Measurements from ENCODE around the gene CDC40. TPM values are rescaled to one million over a fixed set of nuclear protein-coding genes. Genes with fewer than 3 reads are reported as not detected.

Gene CDC40
- total and polyA plus RNA-seq, 4 donors = 5.5 to 25.3 (median 15.6) TPM

DNA sequence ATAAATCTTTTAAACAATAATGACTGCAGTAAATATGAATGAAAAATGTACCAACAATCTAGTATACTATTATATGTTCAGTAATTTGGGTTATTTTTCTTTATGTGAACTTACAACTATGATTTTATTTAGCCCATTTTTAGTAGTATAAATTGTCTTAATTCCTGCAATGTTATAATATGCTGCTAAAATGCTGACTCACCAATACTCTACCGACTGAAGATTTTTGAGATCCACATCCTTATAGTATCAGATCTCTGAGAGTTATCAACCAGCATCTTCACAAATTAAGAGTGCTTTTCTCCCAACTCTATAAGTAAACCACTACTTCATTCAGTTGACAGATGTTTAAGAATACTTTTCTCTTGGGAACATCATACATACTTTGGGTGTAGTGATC, 16.6 kb downstream of the CDC40 start:
- Histone ChIP-seq H3K9ac (ENCODE audit: insufficient read depth in 1 of 2, low read length in 2 of 2) (no peak overlapping the region), H3K9me3 (ENCODE audit: control insufficient read depth in 4 of 4, insufficient read depth in 3 of 4, low read length in 3 of 4) (no peaks in the 10 kb centered on the region), H3K36me3 (ENCODE audit: control insufficient read depth in 4 of 4, insufficient read depth in 4 of 4, low read length in 4 of 4) (peaks cover 0 to 6% (median 4%) of the 10 kb centered on the region in 4 donors), H3K4me3 (no peak overlapping the region), H3K4me1 (ENCODE audit: control insufficient read depth in 5 of 5, insufficient read depth in 5 of 5, low read length in 5 of 5) (peaks cover 0 to 5% (median 0%) of the 10 kb centered on the region in 5 donors), H3K27ac (ENCODE audit: low read depth in 1 of 2, low read length in 1 of 2) (no peak overlapping the region), H3K27me3 (ENCODE audit: control insufficient read depth in 3 of 3, insufficient read depth in 3 of 3, low read length in 2 of 3) (no peaks in the 10 kb centered on the region)
- DNase-seq (no peak), ATAC-seq (ENCODE audit: insufficient read depth, low FRiP score) (no peak)
- TF ChIP-seq CTCF (IDR thresholded peaks at IDR 0.05; ENCODE audit: control extremely low read depth, extremely low read depth) = no peak
- WGBS, 2 donors = 72 to 81% methylated on average over 1 of the region's 1 CpG

DNA sequence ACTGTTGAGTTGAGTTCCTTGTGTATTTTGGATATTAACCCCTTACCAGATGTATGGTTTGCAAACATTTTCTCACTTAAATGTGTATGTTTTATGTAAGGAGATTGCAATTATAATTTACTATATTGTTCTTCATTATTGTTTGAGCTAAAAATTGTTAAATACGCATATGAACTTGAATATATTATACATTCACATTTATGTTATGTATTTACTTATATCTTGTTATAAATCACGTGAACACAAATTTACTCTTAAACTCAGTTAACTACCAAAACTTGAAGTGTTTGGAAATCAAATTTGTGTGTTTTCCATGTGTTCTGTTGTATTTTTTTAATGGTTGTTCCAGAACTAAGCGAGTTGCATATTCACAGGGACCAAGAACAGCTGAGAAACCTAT, 18.3 kb downstream of the CDC40 start:
- DNase-seq (no peak), ATAC-seq (ENCODE audit: insufficient read depth, low FRiP score) (no peak)
- H3K36me3 ChIP-seq (ENCODE audit: control insufficient read depth in 4 of 4, insufficient read depth in 4 of 4, low read length in 4 of 4) = peaks cover 0 to 6% (median 3%) of the 10 kb centered on the region in 4 donors

DNA sequence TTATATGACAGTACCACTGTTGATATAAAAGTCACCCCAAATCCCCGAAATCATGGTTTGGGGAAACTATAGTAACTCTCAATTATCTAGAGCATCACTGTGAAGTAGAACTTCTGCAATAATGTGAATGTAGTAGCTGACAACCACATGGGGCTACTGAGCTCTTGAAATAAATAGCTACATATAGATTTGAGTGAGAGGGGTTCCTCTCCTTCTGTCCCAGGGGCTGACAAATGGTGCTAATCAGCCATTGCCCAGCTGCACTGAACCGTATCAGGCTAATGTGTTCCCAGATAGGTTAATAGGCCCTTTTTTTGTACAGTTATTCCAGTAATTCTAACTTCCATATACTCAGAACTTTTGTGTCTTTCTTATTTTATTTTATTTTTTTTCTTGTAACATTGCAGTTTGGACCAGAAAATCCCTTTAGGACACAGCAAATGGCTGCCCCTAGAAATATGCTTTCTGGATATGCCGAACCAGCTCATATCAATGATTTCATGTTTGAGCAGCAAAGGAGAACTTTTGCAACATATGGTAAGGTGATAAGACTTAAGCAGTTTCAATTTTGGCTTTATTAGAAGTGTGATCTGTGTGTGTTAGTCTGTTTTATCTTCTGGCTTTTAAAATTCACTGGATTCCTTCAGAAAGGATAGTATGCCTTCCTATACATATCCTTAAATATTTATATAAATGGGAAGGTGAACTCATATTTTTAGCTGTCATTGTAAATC, 21.1 kb downstream of the CDC40 start:
- Histone ChIP-seq H3K9me3 (ENCODE audit: control insufficient read depth in 4 of 4, insufficient read depth in 3 of 4, low read length in 3 of 4) (no peaks in the 10 kb centered on the region), H3K9ac (ENCODE audit: insufficient read depth in 1 of 2, low read length in 2 of 2) (no peak overlapping the region), H3K36me3 (ENCODE audit: control insufficient read depth in 4 of 4, insufficient read depth in 4 of 4, low read length in 4 of 4) (peaks cover 0 to 5% (median under 1%) of the 10 kb centered on the region in 4 donors), H3K27me3 (ENCODE audit: control insufficient read depth in 3 of 3, insufficient read depth in 3 of 3, low read length in 2 of 3) (no peaks in the 10 kb centered on the region), H3K27ac (ENCODE audit: low read depth in 1 of 2, low read length in 1 of 2) (no peak overlapping the region), H3K4me1 (ENCODE audit: control insufficient read depth in 5 of 5, insufficient read depth in 5 of 5, low read length in 5 of 5) (no peaks in the 10 kb centered on the region), H3K4me3 (no peak overlapping the region)
- no peak for TF ChIP-seq CTCF (IDR thresholded peaks at IDR 0.05; ENCODE audit: control extremely low read depth, extremely low read depth)
- 94 to 96% methylated on average over 3 of the region's 3 CpGs for WGBS, 2 donors
- no peak for ATAC-seq (ENCODE audit: insufficient read depth, low FRiP score)
- no peak for DNase-seq

More for the DNA sequence above, 18.3 kb downstream of the CDC40 start:
- Histone ChIP-seq H3K27ac (ENCODE audit: low read depth in 1 of 2, low read length in 1 of 2) (no peak overlapping the region), H3K9me3 (ENCODE audit: control insufficient read depth in 4 of 4, insufficient read depth in 3 of 4, low read length in 3 of 4) (no peaks in the 10 kb centered on the region), H3K4me3 (no peak overlapping the region), H3K4me1 (ENCODE audit: control insufficient read depth in 5 of 5, insufficient read depth in 5 of 5, low read length in 5 of 5) (peaks cover 0 to 2% (median 0%) of the 10 kb centered on the region in 5 donors), H3K27me3 (ENCODE audit: control insufficient read depth in 3 of 3, insufficient read depth in 3 of 3, low read length in 2 of 3) (no peaks in the 10 kb centered on the region), H3K9ac (ENCODE audit: insufficient read depth in 1 of 2, low read length in 2 of 2) (no peak overlapping the region)
- 98 to 99% methylated on average over 3 of the region's 3 CpGs for WGBS, 2 donors
- no peak for TF ChIP-seq CTCF (IDR thresholded peaks at IDR 0.05; ENCODE audit: control extremely low read depth, extremely low read depth)
